KMS-11 (cell line): ENCODE data around the gene GAS2L3.
A peak's percentile ranks its signal among the peaks of the same experiment; 100 is the strongest.

Experiments
- H2AFZ ChIP-seq: fragments of 200-600 bp; sonication (generic); 2 replicates; pipeline ENCODE4 v1.6.1; 2016; ENCODE audit warnings: antibody characterized with exemption, mixed run types, low read depth
- H3K27ac ChIP-seq: fragments of 200-600 bp; sonication (generic); 2 replicates; pipeline ENCODE4 v1.6.1; 2016; ENCODE audit warnings: mild to moderate bottlenecking, mixed run types
- H3K27me3 ChIP-seq: fragments of 200-600 bp; sonication (generic); 2 replicates; pipeline ENCODE4 v1.6.1; 2017; ENCODE audit warnings: mild to moderate bottlenecking, low read depth, mixed run types, moderate library complexity; ENCODE audit not compliant: insufficient read depth
- H3K36me3 ChIP-seq: fragments of 200-600 bp; sonication (generic); 2 replicates; pipeline ENCODE4 v1.6.1; 2017; ENCODE audit warnings: mild to moderate bottlenecking, mixed run types; ENCODE audit not compliant: insufficient read depth
- H3K4me1 ChIP-seq: fragments of 200-600 bp; sonication (generic); 2 replicates; pipeline ENCODE4 v1.6.1; 2016; ENCODE audit warnings: mild to moderate bottlenecking, low read depth, mixed run types; ENCODE audit not compliant: poor library complexity, severe bottlenecking
- H3K4me2 ChIP-seq: fragments of 200-600 bp; sonication (generic); 2 replicates; pipeline ENCODE4 v1.7.0; 2016; ENCODE audit warnings: mild to moderate bottlenecking, mixed run types
- H3K4me3 ChIP-seq: fragments of 200-600 bp; sonication (generic); IDR thresholded peaks from 2 replicates; pipeline ENCODE4 v1.6.1; 2017; ENCODE audit warnings: low read depth, low read length, mixed read lengths; ENCODE audit not compliant: insufficient read depth
- H3K79me2 ChIP-seq: fragments of 200-600 bp; sonication (generic); 2 replicates; pipeline ENCODE4 v1.6.1; 2016; ENCODE audit warnings: low read depth, mixed run types; ENCODE audit not compliant: insufficient read depth
- H3K9ac ChIP-seq: fragments of 200-600 bp; sonication (generic); 2 replicates; pipeline ENCODE4 v1.6.1; 2016; ENCODE audit warnings: mild to moderate bottlenecking, mixed run types
- H4K20me1 ChIP-seq: fragments of 200-600 bp; sonication (generic); 2 replicates; pipeline ENCODE4 v1.6.1; 2016; ENCODE audit warnings: mild to moderate bottlenecking, mixed run types; ENCODE audit not compliant: insufficient read depth
- TF ChIP-seq, protein P1 (sequence below): fragments of 200-600 bp; sonication (generic); conservative IDR thresholded peaks from 2 replicates; pipeline ENCODE4 v1.6.1; 2017; ENCODE audit warnings: low read depth, mild to moderate bottlenecking, antibody characterized with exemption, low read length, moderate library complexity, mixed read lengths

The GAS2L3 gene

GRCh38 chr12:100643246-100643645, 69.8 kb downstream of the GAS2L3 start:
- H4K20me1 ChIP-seq = no peaks in the 10 kb centered on the region
- no peaks in the 10 kb centered on the region for H3K36me3 ChIP-seq
- no peaks in the 10 kb centered on the region for H3K4me1 ChIP-seq
- no peaks in the 10 kb centered on the region for H3K79me2 ChIP-seq
- TF ChIP-seq, protein P1, sequence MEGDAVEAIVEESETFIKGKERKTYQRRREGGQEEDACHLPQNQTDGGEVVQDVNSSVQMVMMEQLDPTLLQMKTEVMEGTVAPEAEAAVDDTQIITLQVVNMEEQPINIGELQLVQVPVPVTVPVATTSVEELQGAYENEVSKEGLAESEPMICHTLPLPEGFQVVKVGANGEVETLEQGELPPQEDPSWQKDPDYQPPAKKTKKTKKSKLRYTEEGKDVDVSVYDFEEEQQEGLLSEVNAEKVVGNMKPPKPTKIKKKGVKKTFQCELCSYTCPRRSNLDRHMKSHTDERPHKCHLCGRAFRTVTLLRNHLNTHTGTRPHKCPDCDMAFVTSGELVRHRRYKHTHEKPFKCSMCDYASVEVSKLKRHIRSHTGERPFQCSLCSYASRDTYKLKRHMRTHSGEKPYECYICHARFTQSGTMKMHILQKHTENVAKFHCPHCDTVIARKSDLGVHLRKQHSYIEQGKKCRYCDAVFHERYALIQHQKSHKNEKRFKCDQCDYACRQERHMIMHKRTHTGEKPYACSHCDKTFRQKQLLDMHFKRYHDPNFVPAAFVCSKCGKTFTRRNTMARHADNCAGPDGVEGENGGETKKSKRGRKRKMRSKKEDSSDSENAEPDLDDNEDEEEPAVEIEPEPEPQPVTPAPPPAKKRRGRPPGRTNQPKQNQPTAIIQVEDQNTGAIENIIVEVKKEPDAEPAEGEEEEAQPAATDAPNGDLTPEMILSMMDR = no peak
- H3K4me3 ChIP-seq = no peak overlapping the region
- H3K27ac ChIP-seq = no peak overlapping the region
- no peak overlapping the region for H3K9ac ChIP-seq
- no peak overlapping the region for H2AFZ ChIP-seq
- H3K27me3 ChIP-seq = no peaks in the 10 kb centered on the region
- no peak overlapping the region for H3K4me2 ChIP-seq

- H3K9ac ChIP-seq = no peak overlapping the region
- H3K4me2 ChIP-seq = no peak overlapping the region
- no peaks in the 10 kb centered on the region for H4K20me1 ChIP-seq
- H3K4me1 ChIP-seq = peaks cover 9% of the 10 kb centered on the region
- no peaks in the 10 kb centered on the region for H3K36me3 ChIP-seq
- H3K27ac ChIP-seq = no peak overlapping the region
- no peaks in the 10 kb centered on the region for H3K27me3 ChIP-seq
- TF ChIP-seq, protein P1 = no peak
- no peaks in the 10 kb centered on the region for H3K79me2 ChIP-seq
- no peak overlapping the region for H2AFZ ChIP-seq
- no peak overlapping the region for H3K4me3 ChIP-seq
Measured at GRCh38 chr12:100646896-100647295, 73.4 kb downstream of the GAS2L3 start.

DNA sequence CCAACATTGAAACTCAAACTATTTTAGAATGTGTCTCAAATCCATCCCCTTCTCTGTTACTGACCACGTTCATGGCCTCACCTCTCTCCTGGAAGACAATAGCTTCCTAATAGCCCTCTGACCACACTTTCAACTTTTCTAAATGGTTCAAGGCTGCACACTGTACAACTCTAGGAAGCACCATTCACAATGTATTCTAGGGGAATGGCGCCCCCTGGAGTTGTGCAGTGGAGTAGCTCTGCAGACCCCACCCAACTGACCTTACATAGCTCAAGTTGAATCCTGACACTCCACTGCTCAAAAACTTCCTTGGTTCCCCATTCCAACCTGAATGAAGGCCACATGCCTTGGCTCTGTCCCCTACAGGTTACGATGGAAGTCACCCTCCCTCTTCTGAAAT, 77.6 kb downstream of the GAS2L3 start:
- Histone ChIP-seq H3K27ac (no peak overlapping the region), H3K9ac (no peak overlapping the region), H3K4me2 (no peak overlapping the region), H3K27me3 (no peaks in the 10 kb centered on the region), H4K20me1 (no peaks in the 10 kb centered on the region), H3K4me3 (no peak overlapping the region), H3K36me3 (no peaks in the 10 kb centered on the region), H3K4me1 (peaks cover 27% of the 10 kb centered on the region), H3K79me2 (no peaks in the 10 kb centered on the region), H2AFZ (no peak overlapping the region)
- TF ChIP-seq, protein P1 = peak; percentile 39; the same call in 1 of the 2 replicates

DNA sequence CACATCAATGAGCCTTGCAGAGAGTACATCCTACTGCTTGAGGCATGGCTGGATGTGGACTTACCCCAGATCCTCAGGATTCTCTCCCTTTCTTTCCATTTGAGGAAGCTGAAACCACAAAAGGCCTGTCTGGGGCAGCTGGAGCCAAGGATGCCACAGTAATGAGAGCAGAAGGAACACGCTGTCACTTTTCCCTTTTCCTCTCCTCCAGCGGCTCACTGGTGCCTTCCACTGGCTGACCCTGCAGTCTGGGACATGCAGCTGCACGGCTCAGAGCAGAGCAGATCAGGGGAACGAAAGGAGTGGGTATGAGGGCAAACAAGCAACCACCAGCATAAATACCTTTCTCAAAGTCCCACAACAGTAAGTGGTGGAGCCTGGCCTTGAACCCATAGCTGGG, 78.2 kb downstream of the GAS2L3 start:
- no peaks in the 10 kb centered on the region for H3K36me3 ChIP-seq
- no peaks in the 10 kb centered on the region for H3K79me2 ChIP-seq
- H3K27ac ChIP-seq = no peak overlapping the region
- peaks cover 27% of the 10 kb centered on the region for H3K4me1 ChIP-seq
- no peaks in the 10 kb centered on the region for H4K20me1 ChIP-seq
- no peak overlapping the region for H3K4me3 ChIP-seq
- no peaks in the 10 kb centered on the region for H3K27me3 ChIP-seq
- H3K9ac ChIP-seq = no peak overlapping the region
- TF ChIP-seq, protein P1 = no peak
- peak overlapping the region; percentile 38; the same call in 1 of the 2 replicates for H3K4me2 ChIP-seq
- no peak overlapping the region for H2AFZ ChIP-seq
